NCI-H146 treated with DMSO at 0.1 percent for 48 hours (cell line): Measurements from ENCODE around the gene TAP1.

Experiments
- DNase-seq: peaks from one replicate; lab custom pipeline; 2025; ENCODE audit not compliant: unreplicated experiment; lab: John Stamatoyannopoulos, UW

TAP1 gene

DNA sequence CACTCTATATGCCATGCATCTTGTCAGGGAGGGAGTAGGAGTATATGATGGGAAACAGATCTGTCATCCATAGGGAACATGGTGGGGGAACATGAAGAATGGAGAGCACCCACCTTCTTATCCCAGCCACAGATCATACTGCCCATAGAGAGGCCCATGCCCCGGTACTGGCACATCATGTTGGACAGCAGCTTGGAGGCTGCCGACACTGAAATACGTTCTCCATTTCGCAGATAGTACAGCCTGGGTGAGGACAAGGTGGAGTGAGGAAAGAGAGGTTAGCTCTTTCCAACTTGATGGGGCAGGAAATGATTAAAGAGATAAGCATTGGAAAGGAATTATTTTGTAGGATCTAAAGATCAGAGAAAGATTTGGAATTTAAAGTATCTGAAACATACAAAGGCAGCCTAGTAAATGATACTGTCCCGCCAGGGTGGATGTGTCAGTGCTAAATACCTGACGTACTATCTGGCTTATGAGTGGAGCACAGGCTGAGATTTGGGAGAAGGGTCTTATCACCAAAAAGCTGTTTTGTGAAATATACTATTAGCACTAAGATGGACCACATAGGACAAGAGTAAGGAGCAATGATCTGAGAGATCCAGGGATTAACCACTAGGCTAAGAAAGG, 11.4 kb downstream of the TAP1 start:
- DNase-seq = no peak

DNA sequence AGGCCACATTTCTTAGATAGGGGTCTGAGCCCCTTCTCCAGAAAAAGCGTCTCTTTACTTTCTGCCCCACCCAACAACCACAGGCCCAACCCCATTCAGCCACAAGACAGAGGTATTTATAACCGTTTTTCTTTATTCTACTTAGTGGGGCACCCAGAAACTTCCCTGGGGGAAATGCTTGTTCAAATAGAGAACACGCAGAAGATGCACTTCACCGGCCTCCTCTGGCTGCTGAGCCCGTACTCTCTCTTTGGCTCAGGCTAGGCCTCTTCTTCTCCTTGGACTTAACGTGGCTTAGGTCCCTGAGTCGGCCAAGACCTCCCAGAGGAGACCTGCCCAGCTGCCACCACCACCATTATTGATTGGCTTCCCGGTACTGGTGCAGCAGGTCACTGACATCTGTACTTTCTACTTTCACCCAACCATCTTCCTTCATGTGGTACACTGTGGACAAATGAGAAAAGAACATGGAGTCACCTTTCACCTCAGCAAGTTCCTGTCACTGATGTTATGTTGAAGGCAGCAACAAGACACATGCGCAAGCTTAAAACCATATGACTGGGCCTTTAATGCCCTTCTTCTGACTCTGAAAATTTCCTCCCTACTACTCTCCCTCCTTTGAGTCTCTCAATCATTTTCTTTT, 12.8 kb downstream of the TAP1 start:
- no peak for DNase-seq

- DNase-seq = no peak
These were observed 14.1 kb downstream of the TAP1 start for GRCh38 chr6:32839356-32839755.

DNA sequence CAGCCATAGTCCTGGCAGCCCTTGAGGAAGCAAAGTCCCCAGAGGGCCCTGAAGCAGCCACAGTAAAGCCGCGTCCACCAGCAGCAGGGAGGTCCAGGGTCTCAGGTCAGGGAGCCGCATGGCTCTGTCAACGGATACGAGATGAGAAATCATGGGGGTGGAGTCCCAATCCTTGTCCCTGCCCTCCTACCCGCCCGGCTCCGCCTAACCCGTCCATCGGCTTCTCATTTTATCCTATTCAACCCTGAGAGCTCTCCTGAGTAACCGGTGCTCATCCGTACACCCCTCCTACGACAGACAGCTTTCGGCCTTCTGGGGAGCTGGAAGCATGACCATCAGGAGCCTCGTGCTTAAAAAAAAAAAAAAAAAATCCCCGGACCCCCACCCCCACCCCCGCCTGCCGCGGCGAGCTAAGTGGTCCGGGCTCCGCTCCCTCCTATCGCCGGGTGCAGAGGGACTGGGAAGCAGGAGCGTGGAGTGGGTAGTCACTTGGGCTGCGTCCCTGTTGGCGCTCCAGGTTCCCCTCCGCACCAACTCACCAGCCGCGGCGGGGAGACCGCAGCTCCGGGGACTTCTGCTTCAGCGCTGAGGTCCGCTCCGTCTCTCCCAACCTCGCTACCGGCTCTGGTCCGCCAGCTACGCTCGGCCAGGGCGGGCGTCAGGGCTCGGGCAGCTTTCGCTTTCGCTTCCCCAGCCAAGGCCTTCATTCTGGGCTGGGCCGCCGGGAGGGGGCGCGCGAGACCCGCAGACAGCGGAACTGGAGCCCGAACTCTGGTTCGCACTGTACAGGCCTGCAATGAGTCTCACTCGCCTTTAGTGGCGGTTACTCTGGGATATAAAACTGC, 15.2 kb downstream of the TAP1 start, which contains the start of gene TAP2:
Gene TAP2, minus strand, starts transcription at position 626 of the 845 bp plus-strand sequence. Its CDS starts 506 bp downstream, at position 120.
- peak; percentile 67 for DNase-seq

- DNase-seq = no peak
These were observed 15.8 kb downstream of the TAP1 start for GRCh38 chr6:32837651-32838113.

- DNase-seq = no peak
These were observed 16.6 kb downstream of the TAP1 start for GRCh38 chr6:32836873-32837272.

DNA sequence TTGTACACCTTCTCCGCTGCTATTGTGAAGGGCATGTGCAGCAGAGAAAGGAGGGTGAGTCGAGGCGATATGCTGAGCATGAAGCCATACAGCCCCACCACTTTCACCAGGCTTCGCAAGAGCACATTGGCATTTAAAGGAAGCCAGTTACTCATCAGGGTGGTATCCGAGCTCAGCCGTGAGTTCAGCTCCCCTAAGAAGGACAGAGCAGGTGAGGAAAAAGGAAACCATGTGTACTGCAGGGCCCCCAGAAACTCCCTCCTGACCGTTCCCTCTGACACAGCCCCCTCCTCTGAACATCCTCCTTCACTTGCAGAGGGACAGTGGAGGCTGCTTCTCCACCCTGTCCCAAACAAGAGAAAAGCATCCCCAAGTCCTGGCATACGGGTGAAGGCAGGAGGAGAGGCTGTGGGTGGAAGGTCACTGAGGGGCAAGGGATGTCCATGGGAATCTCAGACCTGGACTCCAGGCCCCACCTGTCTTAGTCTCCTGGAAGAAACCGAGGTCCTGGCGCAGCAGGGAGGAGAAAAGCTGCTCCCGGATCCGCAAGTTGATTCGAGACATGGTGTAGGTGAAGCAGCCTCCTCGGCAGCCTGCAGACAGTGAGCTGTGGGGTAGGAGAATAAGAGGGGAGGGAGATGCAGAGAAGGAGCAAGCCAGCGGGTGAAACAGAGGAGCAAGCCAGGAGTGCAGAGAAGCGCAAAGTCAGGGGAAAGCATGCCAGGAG, 18.2 kb downstream of the TAP1 start:
- no peak for DNase-seq

GRCh38 chr6:32833664-32834063, 19.8 kb downstream of the TAP1 start:
- DNase-seq = no peak

DNA sequence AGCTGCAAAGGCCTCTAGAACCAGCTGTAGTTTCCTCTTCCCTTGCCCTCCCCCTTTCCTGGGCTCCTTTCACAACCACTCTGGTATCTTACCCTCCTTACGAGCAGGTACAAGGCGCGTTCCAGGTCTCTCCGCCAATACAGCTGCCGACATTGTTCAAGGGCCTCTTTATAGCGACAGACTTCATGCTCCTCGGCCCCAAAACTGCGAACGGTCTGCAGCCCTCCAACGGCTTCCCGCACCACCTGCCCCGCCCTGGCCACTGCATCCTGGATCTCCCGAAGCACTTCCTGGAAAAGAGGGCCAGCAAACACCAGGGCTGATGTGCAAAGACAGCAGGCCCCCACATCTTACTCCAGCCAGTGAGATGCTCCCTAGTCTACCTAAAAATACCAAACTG, 21.0 kb downstream of the TAP1 start:
- DNase-seq = no peak

DNA sequence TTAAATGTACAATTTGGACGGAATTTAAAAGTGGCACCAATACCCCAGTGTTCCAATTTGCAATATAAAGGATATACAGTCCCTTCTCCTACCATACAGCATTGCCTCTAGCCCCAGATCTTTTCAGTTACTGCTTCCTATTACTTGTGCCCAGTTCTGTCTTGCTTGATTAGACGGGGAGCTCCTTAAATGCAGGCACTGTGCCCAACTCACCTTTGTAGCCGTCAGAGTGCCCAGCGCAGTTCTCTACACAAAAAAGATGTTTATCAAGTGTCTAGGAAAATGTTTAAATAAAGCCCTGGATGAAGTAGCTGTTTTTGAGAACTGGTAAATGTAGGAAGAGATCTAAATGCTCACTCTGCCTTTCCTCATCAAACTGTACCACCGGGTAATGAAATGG, 22.6 kb downstream of the TAP1 start:
- DNase-seq = no peak

- DNase-seq = no peak
These were observed 23.5 kb downstream of the TAP1 start for GRCh38 chr6:32830017-32830416.

DNA sequence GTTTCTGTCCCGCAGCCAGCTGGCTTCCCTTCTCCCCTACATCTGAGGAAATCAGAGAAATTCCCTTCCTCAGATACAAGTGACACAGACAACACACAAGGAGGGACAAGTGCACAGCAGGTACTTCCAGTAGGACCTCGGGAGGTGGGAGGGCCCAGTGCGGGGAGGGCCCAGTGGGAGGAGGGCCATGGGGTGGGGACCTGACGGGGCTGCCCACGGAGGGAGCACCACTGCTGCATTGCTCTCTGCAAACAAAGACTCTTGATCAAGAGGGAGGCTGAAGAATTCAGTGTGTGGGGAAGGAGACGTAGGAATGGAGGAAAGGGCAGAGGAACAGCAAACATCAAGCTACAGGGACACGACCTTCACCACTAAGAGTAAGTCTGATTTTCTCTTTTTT, 24.0 kb downstream of the TAP1 start:
- no peak for DNase-seq

- DNase-seq = no peak
These were observed 26.5 kb downstream of the TAP1 start for GRCh38 chr6:32827025-32827424.

DNA sequence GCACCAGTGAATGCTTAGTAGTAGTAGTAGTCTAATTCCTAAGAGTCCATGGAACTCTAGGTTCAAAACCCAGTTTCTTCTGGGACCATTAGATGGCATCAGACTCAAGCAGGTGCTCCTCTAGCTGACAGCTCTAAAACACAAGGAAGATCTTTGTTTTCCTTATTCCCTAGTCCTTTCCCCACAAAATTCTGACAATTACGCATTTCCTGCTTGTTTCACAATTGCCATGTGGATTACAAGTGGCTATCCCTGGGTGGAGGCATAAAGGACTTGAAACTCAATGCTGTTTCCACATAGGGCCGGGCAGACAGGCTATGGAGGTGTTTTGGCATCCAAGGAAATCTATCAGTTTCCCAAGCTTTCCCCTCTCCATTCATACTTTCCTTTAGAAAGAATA, 27.5 kb downstream of the TAP1 start:
- no peak for DNase-seq

GRCh38 chr6:32819729-32820128, 33.8 kb downstream of the TAP1 start:
- DNase-seq = no peak

- DNase-seq = no peak
These were observed 34.6 kb downstream of the TAP1 start for GRCh38 chr6:32818867-32819266.

DNA sequence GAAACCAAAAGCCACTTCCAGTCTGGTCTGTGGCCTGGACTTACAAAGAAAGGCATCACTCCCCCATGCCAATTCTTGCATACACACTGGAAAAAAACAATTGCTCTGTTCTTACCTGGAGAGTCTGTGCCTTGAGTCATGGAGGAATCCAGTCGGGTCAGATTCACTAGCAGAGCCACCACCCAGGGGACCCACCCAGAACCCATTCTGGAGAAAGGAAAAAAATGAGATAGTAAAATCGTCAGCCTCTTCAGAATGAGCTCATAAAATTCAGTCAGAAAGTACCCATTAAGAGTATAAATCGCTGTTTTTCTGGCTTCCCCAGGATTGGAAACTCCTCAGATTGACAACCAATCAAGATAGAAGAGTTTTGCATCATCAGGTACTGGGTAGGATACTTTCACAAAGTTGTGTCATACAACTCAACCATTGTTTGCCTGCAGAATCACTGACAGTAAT, 36.7 kb downstream of the TAP1 start, which contains the start of gene HLA-DOB:
Gene HLA-DOB, minus strand, starts transcription at position 257 of the 459 bp plus-strand sequence. Its CDS starts 51 bp downstream, at position 206.
- no peak for DNase-seq

GRCh38 chr6:32815996-32816395, 37.5 kb downstream of the TAP1 start:
- no peak for DNase-seq

GRCh38 chr6:32815115-32815514, 38.4 kb downstream of the TAP1 start:
- DNase-seq = no peak

DNA sequence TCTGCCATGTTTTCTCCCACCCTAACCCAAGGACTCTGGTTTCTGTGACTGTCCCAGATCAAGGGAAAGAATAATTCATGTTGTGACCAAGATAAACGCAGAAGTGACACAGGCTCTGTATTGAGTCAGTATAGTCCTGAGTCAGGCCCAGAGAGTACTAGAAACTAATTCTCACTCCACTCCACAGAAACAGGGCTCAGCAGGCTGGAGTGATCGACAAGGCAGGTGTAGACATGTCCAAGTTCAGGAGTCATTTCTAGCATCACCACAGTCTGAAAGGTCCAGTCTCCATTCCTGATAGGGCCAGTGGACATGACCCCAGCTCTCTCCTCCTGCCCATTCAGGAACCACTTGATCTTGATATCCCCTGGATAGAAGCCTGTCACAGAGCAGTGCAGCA, 39.4 kb downstream of the TAP1 start:
- no peak for DNase-seq

DNA sequence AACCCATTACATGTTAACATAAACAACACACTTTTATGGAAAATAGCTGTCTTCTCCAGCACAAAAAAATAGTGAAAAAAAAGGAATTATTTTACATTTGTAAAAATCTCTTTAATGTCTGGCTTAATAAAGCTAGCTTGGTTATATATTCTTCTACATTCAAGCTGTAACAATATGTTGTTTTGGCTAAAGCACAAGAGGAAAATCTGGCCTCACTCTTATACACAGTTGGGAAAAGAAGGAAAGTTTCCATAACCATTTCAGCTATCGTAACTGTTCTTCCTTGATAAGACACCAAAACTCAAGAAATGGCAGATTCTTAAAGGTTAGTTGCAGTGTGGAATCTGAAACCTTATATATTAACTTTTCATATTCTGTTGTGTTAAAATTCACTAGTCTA, 44.3 kb downstream of the TAP1 start:
- no peak for DNase-seq
